PFSK-1 (cell line): ENCODE results near the gene GABBR2.

Source experiments
- FOXP2 ChIP-seq: optimal IDR thresholded peaks from 2 replicates; pipeline ENCODE3; 2011; ENCODE audit warnings: borderline replicate concordance, control low read depth, inconsistent platforms; ENCODE audit not compliant: insufficient read depth; ENCODE audit errors: extremely low read length, extremely low read depth
- POLR2AphosphoS5 ChIP-seq: IDR thresholded peaks from 2 replicates; pipeline ENCODE4 v1.6.1; 2012; ENCODE audit warnings: low read depth, mild to moderate bottlenecking, control low read depth, low read length, moderate library complexity
- SIN3A ChIP-seq: IDR thresholded peaks from 2 replicates; pipeline ENCODE4 v1.6.1; 2012; ENCODE audit warnings: mild to moderate bottlenecking, low read length, moderate library complexity, borderline replicate concordance; ENCODE audit not compliant: insufficient read depth
- TAF1 ChIP-seq: IDR thresholded peaks from 2 replicates; pipeline ENCODE4 v1.6.1; 2012; ENCODE audit warnings: low read length, control low read depth, borderline replicate concordance; ENCODE audit not compliant: insufficient read depth
- TF ChIP-seq, protein P1 (sequence below), 2 experiments: IDR thresholded peaks; 2 replicates each; pipeline versions ENCODE4 v1.6.1 to v1.8.0; 2011 to 2012; ENCODE audit warnings: low read depth in 2 of 2, low read length in 2 of 2, control low read depth in 1 of 2, inconsistent platforms in 1 of 2, mild to moderate bottlenecking in 1 of 2, moderate library complexity in 1 of 2; ENCODE audit not compliant: insufficient read depth in 1 of 2

Gene GABBR2

DNA sequence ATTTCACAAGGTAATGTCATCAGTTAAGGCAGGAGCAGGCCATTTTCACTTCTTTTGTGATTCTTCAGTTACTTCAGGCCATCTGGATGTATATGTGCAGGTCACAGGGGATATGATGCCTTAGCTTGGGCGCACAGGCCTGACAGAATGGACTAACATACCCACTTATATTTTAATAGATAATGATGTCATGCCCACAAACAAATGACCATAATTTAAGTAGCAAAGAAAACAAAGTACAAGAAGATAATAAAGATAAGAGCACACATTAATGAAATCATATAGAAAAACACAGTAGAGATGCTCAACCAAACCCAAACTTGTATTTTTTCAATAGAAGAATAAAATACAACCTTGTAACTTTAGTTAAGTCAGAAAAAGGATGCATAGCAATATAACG is 433.6 kb downstream of the GABBR2 start:
- TF ChIP-seq, protein P1, sequence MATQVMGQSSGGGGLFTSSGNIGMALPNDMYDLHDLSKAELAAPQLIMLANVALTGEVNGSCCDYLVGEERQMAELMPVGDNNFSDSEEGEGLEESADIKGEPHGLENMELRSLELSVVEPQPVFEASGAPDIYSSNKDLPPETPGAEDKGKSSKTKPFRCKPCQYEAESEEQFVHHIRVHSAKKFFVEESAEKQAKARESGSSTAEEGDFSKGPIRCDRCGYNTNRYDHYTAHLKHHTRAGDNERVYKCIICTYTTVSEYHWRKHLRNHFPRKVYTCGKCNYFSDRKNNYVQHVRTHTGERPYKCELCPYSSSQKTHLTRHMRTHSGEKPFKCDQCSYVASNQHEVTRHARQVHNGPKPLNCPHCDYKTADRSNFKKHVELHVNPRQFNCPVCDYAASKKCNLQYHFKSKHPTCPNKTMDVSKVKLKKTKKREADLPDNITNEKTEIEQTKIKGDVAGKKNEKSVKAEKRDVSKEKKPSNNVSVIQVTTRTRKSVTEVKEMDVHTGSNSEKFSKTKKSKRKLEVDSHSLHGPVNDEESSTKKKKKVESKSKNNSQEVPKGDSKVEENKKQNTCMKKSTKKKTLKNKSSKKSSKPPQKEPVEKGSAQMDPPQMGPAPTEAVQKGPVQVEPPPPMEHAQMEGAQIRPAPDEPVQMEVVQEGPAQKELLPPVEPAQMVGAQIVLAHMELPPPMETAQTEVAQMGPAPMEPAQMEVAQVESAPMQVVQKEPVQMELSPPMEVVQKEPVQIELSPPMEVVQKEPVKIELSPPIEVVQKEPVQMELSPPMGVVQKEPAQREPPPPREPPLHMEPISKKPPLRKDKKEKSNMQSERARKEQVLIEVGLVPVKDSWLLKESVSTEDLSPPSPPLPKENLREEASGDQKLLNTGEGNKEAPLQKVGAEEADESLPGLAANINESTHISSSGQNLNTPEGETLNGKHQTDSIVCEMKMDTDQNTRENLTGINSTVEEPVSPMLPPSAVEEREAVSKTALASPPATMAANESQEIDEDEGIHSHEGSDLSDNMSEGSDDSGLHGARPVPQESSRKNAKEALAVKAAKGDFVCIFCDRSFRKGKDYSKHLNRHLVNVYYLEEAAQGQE (IDR thresholded peaks at IDR 0.05; ENCODE audit: insufficient read depth in 1 of 2, low read depth in 2 of 2, low read length in 2 of 2): no peak
- TF ChIP-seq TAF1 (no peak), SIN3A (no peak), POLR2AphosphoS5 (no peak), FOXP2 (no peak)

DNA sequence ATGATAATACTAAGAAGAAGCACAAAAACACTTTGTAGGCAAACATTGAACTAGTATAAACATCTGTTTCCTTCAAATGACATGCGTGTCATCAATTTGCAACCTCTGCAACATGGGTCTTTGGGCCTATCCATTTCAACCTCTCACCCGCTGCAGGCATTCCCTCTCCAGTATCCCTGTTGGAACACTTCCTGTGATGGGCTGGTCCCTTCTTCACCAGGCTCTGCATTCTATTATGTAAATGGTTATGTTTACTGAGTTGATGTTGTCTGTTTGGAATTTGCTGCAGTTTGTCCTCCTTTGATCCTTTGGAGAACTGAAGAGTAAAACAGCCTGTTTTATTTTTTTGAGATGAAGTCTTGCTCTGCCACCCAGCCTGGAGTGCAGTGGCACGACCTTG is 436.7 kb downstream of the GABBR2 start:
- TF ChIP-seq, protein P1 (IDR thresholded peaks at IDR 0.05; ENCODE audit: insufficient read depth in 1 of 2, low read depth in 2 of 2, low read length in 2 of 2): no peak
- TF ChIP-seq POLR2AphosphoS5 (no peak), FOXP2 (no peak), TAF1 (no peak), SIN3A (no peak)

DNA sequence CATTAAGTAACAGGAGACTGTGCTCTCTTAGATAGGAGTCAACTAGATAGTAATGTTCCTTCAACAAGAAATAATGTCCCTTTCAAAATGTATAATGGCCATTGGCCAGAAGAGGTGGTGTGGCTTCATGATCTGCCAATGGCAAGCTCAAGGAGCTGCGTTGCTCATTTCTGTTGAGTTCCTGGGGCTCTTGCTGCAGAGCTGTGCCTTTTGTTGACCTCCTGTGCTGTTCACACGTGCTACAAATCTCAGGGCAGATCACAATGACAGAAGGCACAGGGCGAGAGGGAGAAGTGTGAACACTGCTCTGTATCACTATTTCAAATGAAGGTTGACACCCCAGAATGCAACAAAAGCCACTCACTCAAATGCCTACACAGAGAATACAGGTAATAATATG is 437.3 kb downstream of the GABBR2 start:
- TF ChIP-seq TAF1: no peak
- TF ChIP-seq POLR2AphosphoS5: no peak
- TF ChIP-seq SIN3A: no peak
- TF ChIP-seq FOXP2: no peak
- TF ChIP-seq, protein P1 (IDR thresholded peaks at IDR 0.05; ENCODE audit: insufficient read depth in 1 of 2, low read depth in 2 of 2, low read length in 2 of 2): no peak

DNA sequence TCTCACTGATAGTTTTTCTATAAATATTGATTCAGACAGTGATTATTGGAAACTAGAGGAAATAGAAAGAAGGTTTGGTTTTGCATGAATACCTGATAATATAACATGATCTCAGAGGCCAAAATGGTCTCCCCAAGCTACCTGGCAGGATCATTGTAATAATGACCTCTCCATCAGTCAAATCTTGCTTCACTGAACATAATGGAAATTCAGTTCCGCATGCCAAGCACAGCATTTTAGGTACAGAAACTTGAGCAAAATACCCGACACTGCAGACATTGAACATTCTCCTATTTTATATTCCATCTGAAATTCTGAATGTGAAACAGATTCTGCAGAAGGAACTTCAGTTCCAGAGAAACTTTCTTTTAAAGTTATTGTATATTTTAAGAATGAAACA is 444.2 kb downstream of the GABBR2 start:
- TF ChIP-seq TAF1 (no peak), SIN3A (no peak), POLR2AphosphoS5 (no peak), FOXP2 (no peak)
- TF ChIP-seq, protein P1 (IDR thresholded peaks at IDR 0.05; ENCODE audit: insufficient read depth in 1 of 2, low read depth in 2 of 2, low read length in 2 of 2): no peak
